HG03039 (cell line): Measurements from ENCODE around the gene PARN.

Source experiments
- ATAC-seq: cut with Tn5 transposase; IDR thresholded peaks from one replicate; pipeline ENCODE4 v1.9.1; 2021; ENCODE audit warnings: mild to moderate bottlenecking, moderate library complexity; ENCODE audit not compliant: unreplicated experiment

PARN gene

GRCh38 chr16:14501331-14502255, 128.5 kb downstream of the PARN start:
- ATAC-seq, result no peak

GRCh38 chr16:14500791-14501190, 129.3 kb downstream of the PARN start:
- ATAC-seq, result no peak

GRCh38 chr16:14499110-14499509, 130.9 kb downstream of the PARN start:
- no peak for ATAC-seq

- no peak for ATAC-seq
These were observed 132.6 kb downstream of the PARN start for GRCh38 chr16:14497245-14498082.

- ATAC-seq, result no peak
These were observed 133.3 kb downstream of the PARN start for GRCh38 chr16:14496786-14497185.

GRCh38 chr16:14496047-14496770, 133.9 kb downstream of the PARN start:
- ATAC-seq, result no peak

- no peak for ATAC-seq
These were observed 134.6 kb downstream of the PARN start for GRCh38 chr16:14495213-14496046.

- no peak for ATAC-seq
These were observed 135.6 kb downstream of the PARN start for GRCh38 chr16:14494396-14494966.

- no peak for ATAC-seq
These were observed 136.3 kb downstream of the PARN start for GRCh38 chr16:14493791-14494190.

GRCh38 chr16:14492614-14493013, 137.4 kb downstream of the PARN start:
- no peak for ATAC-seq

- ATAC-seq, result no peak
These were observed 138.1 kb downstream of the PARN start for GRCh38 chr16:14491861-14492529.

GRCh38 chr16:14490235-14490634, 139.8 kb downstream of the PARN start:
- no peak for ATAC-seq

GRCh38 chr16:14489460-14489859, 140.6 kb downstream of the PARN start:
- ATAC-seq, result no peak

GRCh38 chr16:14487579-14487978, 142.5 kb downstream of the PARN start:
- ATAC-seq, result no peak

- ATAC-seq, result no peak
These were observed 143.3 kb downstream of the PARN start for GRCh38 chr16:14486520-14487303.

- ATAC-seq, result no peak
These were observed 144.1 kb downstream of the PARN start for GRCh38 chr16:14485811-14486519.

GRCh38 chr16:14485121-14485551, 144.9 kb downstream of the PARN start:
- no peak for ATAC-seq

- ATAC-seq, result no peak
These were observed 146.2 kb downstream of the PARN start for GRCh38 chr16:14483819-14484385.
